GM12864 (cell line): ENCODE results near the gene GLUL.

Experiments used
- DNase-seq: peaks from one replicate; pipeline ENCODE4 v3.0.0-alpha.2; 2011; ENCODE audit warnings: low read depth
- H3K4me3 ChIP-seq: 2 replicates; pipeline ENCODE4 v1.5.1; 2011; ENCODE audit warnings: mild to moderate bottlenecking, low read depth, low read length, control low read depth
- CTCF ChIP-seq: IDR thresholded peaks from 2 replicates; pipeline ENCODE4 v1.5.1; 2011; ENCODE audit warnings: low read depth, mild to moderate bottlenecking, moderate library complexity, low read length, control low read depth, inconsistent platforms; ENCODE audit errors: missing control alignments

GLUL gene

GRCh38 chr1:182391362-182392049 is at the start of gene GLUL:
TSS of gene GLUL (minus strand) at chr1:182391790. CDS start at chr1:182388737, 3,053 bp downstream.
- peak; percentile 41 for DNase-seq
- peak within 1 kb of the TSS; percentile 69 for H3K4me3 ChIP-seq
- TF ChIP-seq CTCF: peak; percentile 18

GRCh38 chr1:182438326-182438725 is 46.7 kb upstream of the GLUL start:
- no peak for TF ChIP-seq CTCF
- no peak overlapping the region for H3K4me3 ChIP-seq
- DNase-seq: no peak

GRCh38 chr1:182433580-182433979 is 42.0 kb upstream of the GLUL start:
- DNase-seq: no peak
- TF ChIP-seq CTCF: no peak
- H3K4me3 ChIP-seq: no peak overlapping the region

GRCh38 chr1:182431278-182431677 is 39.7 kb upstream of the GLUL start:
- no peak for TF ChIP-seq CTCF
- no peak overlapping the region for H3K4me3 ChIP-seq
- DNase-seq: no peak

- DNase-seq: peak; percentile 48
- no peak overlapping the region for H3K4me3 ChIP-seq
- no peak for TF ChIP-seq CTCF
Measured at GRCh38 chr1:182430263-182431068, 38.9 kb upstream of the GLUL start.

- TF ChIP-seq CTCF: no peak
- DNase-seq: peak; percentile 36
- H3K4me3 ChIP-seq: no peak overlapping the region; the same call in 1 of the 2 replicates
Measured at GRCh38 chr1:182428043-182428442, 36.5 kb upstream of the GLUL start.
